Trophoblast cell (in vitro differentiated cells and primary cell): ENCODE measurements around the gene DNAJC3.
A peak's percentile ranks its signal among the peaks of the same experiment; 100 is the strongest.

Experiments
- DNase-seq, 2 donors: peaks; one replicate each; pipeline ENCODE4 v3.0.0-alpha.2; 2016
- H2AFZ ChIP-seq: 2 replicates; pipeline ENCODE4 v1.6.1; 2013; ENCODE audit warnings: low read length, moderate library complexity, mild to moderate bottlenecking; ENCODE audit not compliant: insufficient read depth, poor library complexity
- H2AK5ac ChIP-seq: 2 replicates; pipeline ENCODE4 v1.6.1; 2013; ENCODE audit warnings: mild to moderate bottlenecking, low read length
- H2BK120ac ChIP-seq: 2 replicates; pipeline ENCODE4 v1.6.1; 2013; ENCODE audit warnings: low read length, mild to moderate bottlenecking, moderate library complexity; ENCODE audit not compliant: insufficient read depth, poor library complexity
- H2BK12ac ChIP-seq: 2 replicates; pipeline ENCODE4 v1.6.1; 2013; ENCODE audit warnings: mild to moderate bottlenecking, low read length, moderate library complexity
- H2BK5ac ChIP-seq: 2 replicates; pipeline ENCODE4 v1.6.1; 2013; ENCODE audit warnings: low read length, low read depth, moderate library complexity, mild to moderate bottlenecking; ENCODE audit not compliant: poor library complexity
- H3K14ac ChIP-seq: 2 replicates; pipeline ENCODE4 v1.6.1; 2013; ENCODE audit warnings: mild to moderate bottlenecking, low read length
- H3K18ac ChIP-seq: 2 replicates; pipeline ENCODE4 v1.6.1; 2013; ENCODE audit warnings: mild to moderate bottlenecking, low read length
- H3K23ac ChIP-seq: 2 replicates; pipeline ENCODE4 v1.6.1; 2013; ENCODE audit warnings: low read length
- H3K27ac ChIP-seq: 2 replicates; pipeline ENCODE4 v1.5.1; 2013; ENCODE audit warnings: low read depth, mild to moderate bottlenecking, inconsistent platforms, low read length, moderate library complexity
- H3K27me3 ChIP-seq: 2 replicates; pipeline ENCODE4 v1.6.1; 2013; ENCODE audit warnings: inconsistent platforms, mild to moderate bottlenecking, low read length, moderate library complexity; ENCODE audit not compliant: insufficient read depth
- H3K36me3 ChIP-seq, 2 experiments: 1 replicate in 1 of 2; 2 replicates in 1 of 2; pipeline ENCODE4 v1.6.1; 2013; ENCODE audit warnings: low read length in 2 of 2, mild to moderate bottlenecking in 2 of 2, moderate library complexity in 1 of 2; ENCODE audit not compliant: insufficient read depth in 2 of 2, control insufficient read depth in 1 of 2
- H3K4ac ChIP-seq: 2 replicates; pipeline ENCODE4 v1.6.1; 2013; ENCODE audit warnings: low read depth, mild to moderate bottlenecking, low read length, moderate library complexity
- H3K4me1 ChIP-seq, 2 experiments: 1 replicate in 1 of 2; 2 replicates in 1 of 2; pipeline ENCODE4 v1.6.1; 2013; ENCODE audit warnings: low read length in 2 of 2, mild to moderate bottlenecking in 2 of 2, moderate library complexity in 1 of 2; ENCODE audit not compliant: insufficient read depth in 2 of 2, control insufficient read depth in 1 of 2
- H3K4me2 ChIP-seq: 2 replicates; pipeline ENCODE4 v1.6.1; 2013; ENCODE audit warnings: inconsistent platforms, mild to moderate bottlenecking, low read length, moderate library complexity
- H3K4me3 ChIP-seq: 2 replicates; pipeline ENCODE4 v1.5.1; 2013; ENCODE audit warnings: mild to moderate bottlenecking, low read depth, low read length, inconsistent platforms
- H3K79me1 ChIP-seq: one replicate; pipeline ENCODE4 v1.6.1; 2013; ENCODE audit warnings: low read length
- H3K79me2 ChIP-seq: 2 replicates; pipeline ENCODE4 v1.6.1; 2013; ENCODE audit warnings: low read length, mild to moderate bottlenecking; ENCODE audit not compliant: control insufficient read depth, insufficient read depth, poor library complexity
- H3K9ac ChIP-seq: 2 replicates; pipeline ENCODE4 v1.6.1; 2013; ENCODE audit warnings: mild to moderate bottlenecking, low read length
- H3K9me3 ChIP-seq: 2 replicates; pipeline ENCODE4 v1.6.1; 2013; ENCODE audit warnings: low read depth, mild to moderate bottlenecking, control low read depth, inconsistent platforms, low read length; ENCODE audit not compliant: insufficient read depth
- H4K12ac ChIP-seq: 2 replicates; pipeline ENCODE4 v1.6.1; 2013; ENCODE audit warnings: low read depth, mild to moderate bottlenecking, low read length, moderate library complexity
- H4K8ac ChIP-seq: 2 replicates; pipeline ENCODE4 v1.6.1; 2013; ENCODE audit warnings: low read depth, mild to moderate bottlenecking, low read length, moderate library complexity
- H4K91ac ChIP-seq: one replicate; pipeline ENCODE4 v1.6.1; 2013; ENCODE audit warnings: low read depth, mild to moderate bottlenecking, low read length, moderate library complexity
- WGBS: extraction: QIAGEN DNeasy Blood & Tissue Kit; methylation state at CpG from one replicate; pipeline ENCODE4 v1.1.7; 2013; ENCODE audit warnings: missing lambda C conversion rate; ENCODE audit not compliant: insufficient read length, insufficient coverage; ENCODE audit errors: extremely low coverage; 5-methylcytosine and 5-hydroxymethylcytosine counted together

DNAJC3 gene

GRCh38 chr13:95801825-95802224 lies 124.9 kb downstream of the DNAJC3 start:
- no peak overlapping the region for H2BK12ac ChIP-seq
- H2AK5ac ChIP-seq, result no peak overlapping the region
- no CpG with 5 or more reads among the region's 4 CpGs for WGBS
- H3K79me2 ChIP-seq, result no peaks in the 10 kb centered on the region
- H3K4me2 ChIP-seq, result no peak overlapping the region
- H3K9ac ChIP-seq, result no peak overlapping the region
- H3K4me1 ChIP-seq, result peaks cover 3 to 6% of the 10 kb centered on the region in 2 experiments
- no peak overlapping the region for H3K18ac ChIP-seq
- H4K8ac ChIP-seq, result no peak overlapping the region
- peaks cover 2% of the 10 kb centered on the region for H3K9me3 ChIP-seq
- no peak overlapping the region for H3K4me3 ChIP-seq
- H3K36me3 ChIP-seq, result peaks cover 0 to 1% of the 10 kb centered on the region in 2 experiments
- no peak overlapping the region for H4K91ac ChIP-seq
- H3K14ac ChIP-seq, result no peak overlapping the region
- no peak overlapping the region for H3K23ac ChIP-seq
- peak in 1 of 2 donors; percentile 75 for DNase-seq
- no peak overlapping the region for H4K12ac ChIP-seq
- H3K79me1 ChIP-seq, result no peaks in the 10 kb centered on the region
- no peak overlapping the region for H2BK120ac ChIP-seq
- H3K27me3 ChIP-seq, result no peaks in the 10 kb centered on the region
- no peak overlapping the region for H3K4ac ChIP-seq
- H2BK5ac ChIP-seq, result no peak overlapping the region
- H2AFZ ChIP-seq, result no peak overlapping the region
- H3K27ac ChIP-seq, result no peak overlapping the region

GRCh38 chr13:95805921-95806320 lies 129.0 kb downstream of the DNAJC3 start:
- H3K9ac ChIP-seq, result no peak overlapping the region
- no peak overlapping the region for H4K8ac ChIP-seq
- no peak overlapping the region for H4K91ac ChIP-seq
- no peak overlapping the region for H4K12ac ChIP-seq
- H3K36me3 ChIP-seq, result peaks cover 0 to 4% of the 10 kb centered on the region in 2 experiments
- no peak overlapping the region for H2AK5ac ChIP-seq
- no peak overlapping the region for H3K14ac ChIP-seq
- no peak for DNase-seq
- no peak overlapping the region for H2AFZ ChIP-seq
- H2BK120ac ChIP-seq, result no peak overlapping the region
- H2BK12ac ChIP-seq, result no peak overlapping the region
- no peak overlapping the region for H3K23ac ChIP-seq
- no peaks in the 10 kb centered on the region for H3K79me2 ChIP-seq
- H3K18ac ChIP-seq, result no peak overlapping the region
- H3K4me3 ChIP-seq, result no peak overlapping the region
- no peaks in the 10 kb centered on the region for H3K27me3 ChIP-seq
- H3K4ac ChIP-seq, result no peak overlapping the region
- peaks cover 4% of the 10 kb centered on the region for H3K9me3 ChIP-seq
- H3K27ac ChIP-seq, result no peak overlapping the region
- no peaks in the 10 kb centered on the region for H3K4me1 ChIP-seq
- no peaks in the 10 kb centered on the region for H3K79me1 ChIP-seq
- H3K4me2 ChIP-seq, result no peak overlapping the region
- H2BK5ac ChIP-seq, result no peak overlapping the region

GRCh38 chr13:95809429-95809828 lies 132.5 kb downstream of the DNAJC3 start:
- Histone ChIP-seq H3K23ac (no peak overlapping the region), H2BK5ac (no peak overlapping the region), H2AFZ (no peak overlapping the region), H3K4me1 (no peaks in the 10 kb centered on the region), H3K9ac (no peak overlapping the region), H3K4ac (no peak overlapping the region), H2AK5ac (no peak overlapping the region), H4K12ac (no peak overlapping the region), H3K27ac (no peak overlapping the region), H3K4me2 (no peak overlapping the region), H3K4me3 (no peak overlapping the region), H3K14ac (no peak overlapping the region), H3K27me3 (no peaks in the 10 kb centered on the region), H3K79me1 (no peaks in the 10 kb centered on the region), H2BK120ac (no peak overlapping the region), H2BK12ac (no peak overlapping the region), H3K79me2 (no peaks in the 10 kb centered on the region), H4K8ac (no peak overlapping the region), H3K18ac (no peak overlapping the region), H3K36me3 (peaks cover 6% of the 10 kb centered on the region in 2 experiments), H4K91ac (no peak overlapping the region), H3K9me3 (peaks cover 4% of the 10 kb centered on the region)
- WGBS, result no CpG with 5 or more reads among the region's 5 CpGs
- DNase-seq, result no peak

- Histone ChIP-seq H2BK120ac (no peak overlapping the region), H3K79me2 (no peaks in the 10 kb centered on the region), H3K4ac (no peak overlapping the region), H3K4me3 (no peak overlapping the region), H2BK12ac (no peak overlapping the region), H4K12ac (no peak overlapping the region), H3K18ac (no peak overlapping the region), H2AFZ (no peak overlapping the region), H4K8ac (no peak overlapping the region), H3K36me3 (peaks cover 6 to 8% of the 10 kb centered on the region in 2 experiments), H3K9me3 (peaks cover 6% of the 10 kb centered on the region), H4K91ac (no peak overlapping the region), H2BK5ac (no peak overlapping the region), H3K9ac (no peak overlapping the region), H3K27me3 (no peaks in the 10 kb centered on the region), H3K4me1 (no peaks in the 10 kb centered on the region), H3K14ac (no peak overlapping the region), H3K27ac (no peak overlapping the region), H2AK5ac (no peak overlapping the region), H3K23ac (no peak overlapping the region), H3K4me2 (no peak overlapping the region), H3K79me1 (no peaks in the 10 kb centered on the region)
- no CpG with 5 or more reads among the region's 3 CpGs for WGBS
- no peak for DNase-seq
Measured at GRCh38 chr13:95813139-95813538, 136.2 kb downstream of the DNAJC3 start.
